ENCODE results near the gene TAS2R13. TPM values are rescaled to one million over a fixed set of nuclear protein-coding genes. Genes with fewer than 3 reads are reported as not detected.
A peak's percentile ranks its signal among the peaks of the same experiment; 100 is the strongest.

The TAS2R13 gene
- total RNA-seq, 1 donor from 2014 or later, result 2.0 TPM

DNA sequence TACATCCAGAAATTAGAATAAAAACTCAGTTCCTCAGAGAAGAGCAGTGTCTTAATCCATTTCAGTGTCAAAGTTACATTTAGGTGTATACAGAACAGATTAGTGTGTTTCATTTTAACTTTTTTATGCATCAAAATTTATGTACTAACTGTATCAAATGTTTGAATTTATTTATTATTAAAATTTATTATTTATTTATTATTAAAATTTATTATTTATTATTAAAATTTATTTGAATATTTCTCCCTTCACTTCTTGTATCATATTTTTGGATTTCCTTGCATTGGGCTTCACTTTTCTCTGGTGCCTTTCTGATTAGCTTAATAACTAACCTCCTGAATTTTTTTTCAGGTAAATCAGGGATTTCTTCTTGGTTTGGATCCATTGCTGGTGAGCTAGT, 32.0 kb upstream of the TAS2R13 start:
- Mint-ChIP-seq H3K4me3 (no peak overlapping the region), H3K27me3 (ENCODE audit: insufficient read depth, low read depth) (peaks cover 4% of the 10 kb centered on the region), H3K27ac (no peak overlapping the region), H3K36me3 (peaks cover 11% of the 10 kb centered on the region), H3K4me1 (peaks cover 3% of the 10 kb centered on the region), H3K9me3 (peaks cover 23% of the 10 kb centered on the region)
- no peak overlapping the region for H3K4me3 ChIP-seq
- H2AFZ ChIP-seq (replicated peaks), result no peak overlapping the region
- no peak for DNase-seq (ENCODE audit: low spot score)
- no peaks in the 10 kb centered on the region for H3K79me2 ChIP-seq (ENCODE audit: low read depth)
- no peaks in the 10 kb centered on the region for H4K20me1 ChIP-seq (ENCODE audit: low read depth)
- no peak overlapping the region for H3K4me2 ChIP-seq
- no peak overlapping the region for H3K27ac ChIP-seq
- no peak overlapping the region for H3K9ac ChIP-seq
- no peaks in the 10 kb centered on the region for H3K36me3 ChIP-seq
- H3K27me3 ChIP-seq, result no peaks in the 10 kb centered on the region
- H3F3A ChIP-seq (ENCODE audit: low read depth), result no peaks in the 10 kb centered on the region
- no peak for TF ChIP-seq EZH2 (IDR thresholded peaks at IDR 0.05)
- TF ChIP-seq, protein P1, sequence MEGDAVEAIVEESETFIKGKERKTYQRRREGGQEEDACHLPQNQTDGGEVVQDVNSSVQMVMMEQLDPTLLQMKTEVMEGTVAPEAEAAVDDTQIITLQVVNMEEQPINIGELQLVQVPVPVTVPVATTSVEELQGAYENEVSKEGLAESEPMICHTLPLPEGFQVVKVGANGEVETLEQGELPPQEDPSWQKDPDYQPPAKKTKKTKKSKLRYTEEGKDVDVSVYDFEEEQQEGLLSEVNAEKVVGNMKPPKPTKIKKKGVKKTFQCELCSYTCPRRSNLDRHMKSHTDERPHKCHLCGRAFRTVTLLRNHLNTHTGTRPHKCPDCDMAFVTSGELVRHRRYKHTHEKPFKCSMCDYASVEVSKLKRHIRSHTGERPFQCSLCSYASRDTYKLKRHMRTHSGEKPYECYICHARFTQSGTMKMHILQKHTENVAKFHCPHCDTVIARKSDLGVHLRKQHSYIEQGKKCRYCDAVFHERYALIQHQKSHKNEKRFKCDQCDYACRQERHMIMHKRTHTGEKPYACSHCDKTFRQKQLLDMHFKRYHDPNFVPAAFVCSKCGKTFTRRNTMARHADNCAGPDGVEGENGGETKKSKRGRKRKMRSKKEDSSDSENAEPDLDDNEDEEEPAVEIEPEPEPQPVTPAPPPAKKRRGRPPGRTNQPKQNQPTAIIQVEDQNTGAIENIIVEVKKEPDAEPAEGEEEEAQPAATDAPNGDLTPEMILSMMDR (IDR thresholded peaks at IDR 0.05), result no peak
- TF ChIP-seq EZH2phosphoT487 (IDR thresholded peaks at IDR 0.05), result no peak
- H3K9me3 ChIP-seq (ENCODE audit: low read depth), result peaks cover 2% of the 10 kb centered on the region
- H3K4me1 ChIP-seq, result no peaks in the 10 kb centered on the region

DNA sequence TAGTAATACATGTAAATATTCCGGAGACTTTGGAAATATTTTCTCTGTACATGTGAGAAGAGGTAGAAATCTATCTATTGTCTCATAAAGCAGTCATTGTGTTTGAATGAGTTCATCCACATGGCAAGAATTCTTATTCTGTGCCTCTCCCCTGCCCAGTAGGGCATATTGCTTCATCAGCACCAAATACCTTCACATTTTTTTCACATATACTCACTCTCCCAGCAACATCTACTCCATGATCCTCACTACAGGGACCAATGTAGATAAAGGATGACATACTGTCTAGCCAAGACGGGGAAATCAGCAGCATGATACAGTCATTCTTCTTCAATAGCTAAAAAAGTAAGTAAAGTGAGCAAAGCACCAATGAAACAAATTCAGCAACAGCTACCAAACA, 31.0 kb upstream of the TAS2R13 start:
- peaks cover 15% of the 10 kb centered on the region for H3K9me3 Mint-ChIP-seq
- H3K27ac Mint-ChIP-seq, result no peak overlapping the region
- no peak for DNase-seq (ENCODE audit: low spot score)
- peaks cover 4% of the 10 kb centered on the region for H3K27me3 Mint-ChIP-seq (ENCODE audit: insufficient read depth, low read depth)
- TF ChIP-seq EZH2phosphoT487 (IDR thresholded peaks at IDR 0.05) (no peak), EZH2 (IDR thresholded peaks at IDR 0.05) (no peak)
- TF ChIP-seq, protein P1 (IDR thresholded peaks at IDR 0.05), result no peak
- H3K4me1 Mint-ChIP-seq, result peaks cover 3% of the 10 kb centered on the region
- Histone ChIP-seq H3K4me2 (no peak overlapping the region), H3K27me3 (no peaks in the 10 kb centered on the region), H3K27ac (no peak overlapping the region), H3K4me1 (no peaks in the 10 kb centered on the region), H3K4me3 (no peak overlapping the region), H4K20me1 (ENCODE audit: low read depth) (no peaks in the 10 kb centered on the region), H2AFZ (replicated peaks) (no peak overlapping the region), H3K36me3 (no peaks in the 10 kb centered on the region), H3K9ac (no peak overlapping the region), H3K79me2 (ENCODE audit: low read depth) (no peaks in the 10 kb centered on the region), H3K9me3 (ENCODE audit: low read depth) (no peaks in the 10 kb centered on the region), H3F3A (ENCODE audit: low read depth) (no peaks in the 10 kb centered on the region)
- H3K36me3 Mint-ChIP-seq, result peaks cover 7% of the 10 kb centered on the region
- no peak overlapping the region for H3K4me3 Mint-ChIP-seq

DNA sequence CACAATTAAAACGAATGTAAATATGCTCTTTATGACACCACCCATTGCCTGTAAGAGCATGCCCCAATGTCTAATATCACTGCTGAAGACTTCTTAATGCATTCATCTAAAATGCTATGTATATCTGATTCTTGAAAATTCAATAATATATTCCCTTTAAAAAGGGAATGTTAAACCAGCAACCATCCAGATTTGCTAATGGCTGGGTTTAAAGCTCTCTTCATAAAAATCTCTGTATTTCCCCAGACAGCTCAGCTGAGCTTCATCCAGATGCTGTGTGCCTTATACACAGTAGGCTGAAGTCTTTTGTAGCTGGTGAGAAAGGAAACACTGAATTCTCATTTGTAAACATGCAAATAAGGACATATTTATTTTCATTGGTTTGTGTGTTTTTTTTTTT, 29.8 kb upstream of the TAS2R13 start, which contains the start of gene TAS2R14:
Gene TAS2R14 (minus strand): TSS at position 101 of the 400 bp plus-strand sequence. CDS start 56 bp downstream, at position 45.
- TF ChIP-seq EZH2phosphoT487 (IDR thresholded peaks at IDR 0.05), result no peak
- no peak for TF ChIP-seq EZH2 (IDR thresholded peaks at IDR 0.05)
- TF ChIP-seq, protein P1 (IDR thresholded peaks at IDR 0.05), result no peak
- Mint-ChIP-seq H3K9me3 (peaks cover 3% of the 10 kb centered on the region), H3K27me3 (ENCODE audit: insufficient read depth, low read depth) (peaks cover 4% of the 10 kb centered on the region), H3K4me3 (no peak within 1 kb of the TSS), H3K27ac (peak within 1 kb of the TSS; percentile 55), H3K4me1 (peaks cover 3% of the 10 kb centered on the region), H3K36me3 (peaks cover 2% of the 10 kb centered on the region)
- H4K20me1 ChIP-seq (ENCODE audit: low read depth), result no peaks in the 10 kb centered on the region
- H3K9me3 ChIP-seq (ENCODE audit: low read depth), result no peaks in the 10 kb centered on the region
- H3K4me1 ChIP-seq, result no peaks in the 10 kb centered on the region
- no peaks in the 10 kb centered on the region for H3K27me3 ChIP-seq
- no peak within 1 kb of the TSS for H3K4me3 ChIP-seq
- no peak within 1 kb of the TSS for H3K4me2 ChIP-seq
- no peak within 1 kb of the TSS for H2AFZ ChIP-seq (replicated peaks)
- H3F3A ChIP-seq (ENCODE audit: low read depth), result no peaks in the 10 kb centered on the region
- no peak within 1 kb of the TSS for H3K9ac ChIP-seq
- DNase-seq (ENCODE audit: low spot score), result no peak
- H3K27ac ChIP-seq, result no peak within 1 kb of the TSS
- no peaks in the 10 kb centered on the region for H3K36me3 ChIP-seq
- H3K79me2 ChIP-seq (ENCODE audit: low read depth), result no peaks in the 10 kb centered on the region
